Neural cell (in vitro differentiated cells): ENCODE measurements around the gene ENG. TPM values are rescaled to one million over a fixed set of nuclear protein-coding genes. Genes with fewer than 3 reads are reported as not detected.

Experiments used
- H2AFZ ChIP-seq: fragments of 200-600, 300-800 bp; sonication (generic), shearing (Covaris generic); 2 replicates; pipeline ENCODE4 v1.6.0; 2014; ENCODE audit warnings: low read depth, mild to moderate bottlenecking, antibody characterized with exemption, low read length, moderate library complexity
- H3F3A ChIP-seq: fragments of 200-600 bp; shearing (Covaris generic); 2 replicates; pipeline ENCODE4 v1.6.1; 2016; ENCODE audit warnings: mild to moderate bottlenecking, moderate library complexity, mixed read lengths, antibody characterized with exemption, low read length; ENCODE audit not compliant: insufficient read depth, poor library complexity, severe bottlenecking
- H3K27ac ChIP-seq: fragments of 200-600, 300-800 bp; sonication (generic), shearing (Covaris generic); 2 replicates; pipeline ENCODE4 v1.5.1; 2014; ENCODE audit warnings: mild to moderate bottlenecking, low read length, moderate library complexity
- H3K27me3 ChIP-seq: fragments of 300-800, 200-600 bp; sonication (generic), shearing (Covaris generic); 2 replicates; pipeline ENCODE4 v1.6.0; 2014; ENCODE audit warnings: mild to moderate bottlenecking, low read depth, low read length, moderate library complexity; ENCODE audit not compliant: insufficient read depth
- H3K36me3 ChIP-seq: fragments of 300-800, 200-600 bp; sonication (generic), shearing (Covaris generic); 2 replicates; pipeline ENCODE4 v1.5.1; 2014; ENCODE audit warnings: mild to moderate bottlenecking, antibody characterized with exemption, low read length, moderate library complexity; ENCODE audit not compliant: insufficient read depth
- H3K4me2 ChIP-seq: fragments of 300-800, 200-600 bp; sonication (generic), shearing (Covaris generic); 2 replicates; pipeline ENCODE4 v1.6.0; 2014; ENCODE audit warnings: mild to moderate bottlenecking, low read length
- H3K4me3 ChIP-seq: fragments of 300-800, 200-600 bp; sonication (generic), shearing (Covaris generic); 2 replicates; pipeline ENCODE4 v1.5.1; 2014; ENCODE audit warnings: mild to moderate bottlenecking, low read length, moderate library complexity
- H3K79me2 ChIP-seq: fragments of 200-600 bp; shearing (Covaris generic); replicated peaks from 2 replicates; pipeline ENCODE4 v1.6.0; 2014; ENCODE audit warnings: mild to moderate bottlenecking, low read length, moderate library complexity; ENCODE audit not compliant: insufficient read depth
- H3K9ac ChIP-seq: fragments of 300-800, 200-600 bp; sonication (generic), shearing (Covaris generic); 2 replicates; pipeline ENCODE4 v1.6.1; 2016; ENCODE audit warnings: mild to moderate bottlenecking, low read length, mixed read lengths
- H3K9me2 ChIP-seq: fragments of 200-600 bp; shearing (Covaris generic); 2 replicates; pipeline ENCODE4 v1.6.1; 2016; ENCODE audit warnings: mild to moderate bottlenecking, low read length, mixed read lengths; ENCODE audit not compliant: insufficient read depth
- H3K9me3 ChIP-seq: fragments of 200-600, 300-800 bp; sonication (generic), shearing (Covaris generic); 2 replicates; pipeline ENCODE4 v1.6.1; 2016; ENCODE audit warnings: mild to moderate bottlenecking, mixed run types, low read length, moderate library complexity, mixed read lengths
- H4K20me1 ChIP-seq: fragments of 200-600 bp; shearing (Covaris generic); 2 replicates; pipeline ENCODE4 v1.6.1; 2016; ENCODE audit warnings: mild to moderate bottlenecking, mixed run types; ENCODE audit not compliant: insufficient read depth
- EP300 ChIP-seq: fragments of 450-650 bp; conservative IDR thresholded peaks from 2 replicates; pipeline ENCODE4 v1.6.1; 2014; ENCODE audit warnings: antibody characterized with exemption, mild to moderate bottlenecking, moderate library complexity; ENCODE audit not compliant: poor library complexity, severe bottlenecking
- EZH2 ChIP-seq: fragments of 200-600, 300-800 bp; shearing (Covaris generic), sonication (generic); IDR thresholded peaks from 2 replicates; pipeline ENCODE4 v1.6.1; 2014; ENCODE audit warnings: antibody characterized with exemption, low read length, borderline replicate concordance, mild to moderate bottlenecking; ENCODE audit not compliant: insufficient read depth, poor library complexity, severe bottlenecking
- MXI1 ChIP-seq: fragments of 450-650 bp; conservative IDR thresholded peaks from 2 replicates; pipeline ENCODE4 v1.6.1; 2014; ENCODE audit warnings: antibody characterized with exemption, mild to moderate bottlenecking; ENCODE audit not compliant: poor library complexity, severe bottlenecking
- POLR2AphosphoS5 ChIP-seq: IDR thresholded peaks from 2 replicates; pipeline ENCODE4 v1.6.1; 2012
- RAD21 ChIP-seq: fragments of 450-650 bp; conservative IDR thresholded peaks from 2 replicates; pipeline ENCODE4 v1.6.1; 2014; ENCODE audit warnings: antibody characterized with exemption, mild to moderate bottlenecking, moderate library complexity
- SMC3 ChIP-seq: fragments of 450-650 bp; conservative IDR thresholded peaks from 2 replicates; pipeline ENCODE4 v1.6.1; 2014; ENCODE audit warnings: antibody characterized with exemption, mild to moderate bottlenecking, moderate library complexity; ENCODE audit not compliant: poor library complexity
- TAF1 ChIP-seq: IDR thresholded peaks from 2 replicates; pipeline ENCODE4 v1.6.1; 2012; ENCODE audit warnings: low read depth
- polyA plus RNA-seq: library from polyadenylated mRNA; depleted of rRNA; stranded (reverse); fragments of >200 nt; gene quantifications from 2 replicates; pipeline ENCODE4 v1.2.3, GENCODE V29; 2014
- TF ChIP-seq, protein P1 (sequence below): fragments of 450-650 bp; IDR thresholded peaks from 2 replicates; pipeline ENCODE4 v1.5.1; 2014; ENCODE audit warnings: antibody characterized with exemption, mild to moderate bottlenecking, moderate library complexity; ENCODE audit not compliant: poor library complexity, severe bottlenecking
- TF ChIP-seq, protein P2 (sequence below): IDR thresholded peaks from 2 replicates; pipeline ENCODE4 v1.6.1; 2012; ENCODE audit warnings: borderline replicate concordance

Gene ENG
- polyA plus RNA-seq, 1 donor from 2014 or later: not detected

DNA sequence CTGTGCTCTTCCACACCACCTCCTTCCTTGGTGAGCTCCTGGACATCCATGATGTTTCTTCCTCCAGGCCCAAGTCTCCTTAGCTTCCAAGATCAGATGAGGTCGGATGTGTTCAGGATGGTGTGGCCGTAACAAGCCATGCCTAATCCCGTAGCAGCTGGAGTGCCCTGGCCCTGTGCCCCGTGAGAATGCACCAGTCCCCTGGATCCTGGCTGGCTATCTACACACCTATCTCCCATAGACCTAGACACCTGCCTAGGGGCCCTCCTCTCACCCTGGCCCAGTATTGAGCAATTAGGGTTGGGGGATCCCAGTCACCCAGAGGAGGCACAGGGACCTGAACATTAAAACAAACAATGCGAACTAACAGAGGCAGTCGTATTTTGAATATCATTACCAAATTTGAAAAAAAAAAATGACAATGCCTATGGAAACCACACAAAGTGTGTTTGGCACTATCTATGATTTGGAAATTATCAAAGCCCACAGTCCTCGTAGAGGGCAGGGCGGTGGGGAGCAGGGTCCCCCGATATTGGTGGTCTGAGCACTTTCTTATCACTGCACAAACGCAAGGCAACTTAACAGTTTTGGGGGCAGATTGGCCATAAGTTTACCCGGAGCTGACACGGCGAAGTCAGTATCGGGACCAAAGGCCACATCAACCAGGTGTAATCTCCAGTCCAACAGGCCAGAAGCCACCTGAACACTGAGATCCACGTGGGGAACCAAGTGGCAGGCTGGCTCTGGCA is 13.2 kb downstream of the ENG start:
- no peaks in the 10 kb centered on the region for H3K9me2 ChIP-seq
- H3K9ac ChIP-seq: no peak overlapping the region
- no peak for TF ChIP-seq POLR2AphosphoS5
- no peak for TF ChIP-seq TAF1
- TF ChIP-seq RAD21: no peak
- TF ChIP-seq EP300: no peak
- TF ChIP-seq SMC3: no peak
- TF ChIP-seq EZH2: no peak
- H3K27me3 ChIP-seq: no peaks in the 10 kb centered on the region
- H3K36me3 ChIP-seq: no peaks in the 10 kb centered on the region
- H3K9me3 ChIP-seq: no peaks in the 10 kb centered on the region
- H2AFZ ChIP-seq: no peak overlapping the region
- no peak overlapping the region for H3K27ac ChIP-seq
- no peaks in the 10 kb centered on the region for H3F3A ChIP-seq
- H3K4me2 ChIP-seq: no peak overlapping the region
- no peaks in the 10 kb centered on the region for H3K79me2 ChIP-seq
- H4K20me1 ChIP-seq: no peaks in the 10 kb centered on the region
- no peak overlapping the region for H3K4me3 ChIP-seq

DNA sequence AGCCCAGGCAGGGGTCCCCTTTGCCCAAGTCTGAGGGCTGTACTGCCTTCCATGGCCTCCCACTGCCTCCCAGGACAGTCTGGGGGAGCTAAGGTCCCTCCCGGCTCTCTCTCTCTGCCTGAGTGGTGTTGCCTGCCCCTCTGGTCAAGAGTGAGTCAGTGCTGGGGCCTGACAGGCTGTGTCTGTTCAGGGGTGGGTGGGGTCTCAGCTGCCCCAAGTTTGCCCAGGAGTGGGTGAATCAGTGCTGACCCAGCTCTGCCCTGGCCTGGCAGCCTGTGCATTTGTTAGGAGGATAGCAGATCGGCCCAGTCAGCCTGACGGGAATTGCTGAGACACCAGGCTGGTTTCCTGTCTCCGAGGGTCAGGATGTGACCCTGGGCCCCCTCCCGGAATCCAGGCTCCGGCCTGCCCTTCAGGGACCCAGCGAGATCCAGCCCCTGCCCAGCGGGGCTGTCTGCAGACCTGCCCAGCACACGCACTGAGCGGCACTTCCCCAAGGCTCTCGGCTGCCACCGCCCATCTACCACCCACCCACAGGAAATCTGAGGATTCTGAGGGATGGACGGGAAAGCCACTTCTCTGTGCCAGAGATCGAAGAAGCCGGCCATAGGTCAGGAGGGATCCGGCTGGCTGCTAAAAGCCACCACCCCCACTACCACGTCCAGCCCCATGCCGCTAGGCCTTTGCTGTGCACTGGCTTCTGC is 15.9 kb downstream of the ENG start:
- Histone ChIP-seq H4K20me1 (no peaks in the 10 kb centered on the region), H3K27me3 (no peaks in the 10 kb centered on the region), H3K9ac (no peak overlapping the region), H3K9me3 (no peaks in the 10 kb centered on the region), H3F3A (no peaks in the 10 kb centered on the region), H2AFZ (no peak overlapping the region), H3K27ac (no peak overlapping the region), H3K9me2 (no peaks in the 10 kb centered on the region), H3K79me2 (no peaks in the 10 kb centered on the region), H3K36me3 (no peaks in the 10 kb centered on the region), H3K4me3 (no peak overlapping the region), H3K4me2 (no peak overlapping the region)
- TF ChIP-seq TAF1 (no peak), SMC3 (no peak), EZH2 (no peak), POLR2AphosphoS5 (no peak), EP300 (no peak), MXI1 (no peak), RAD21 (no peak)
- TF ChIP-seq, protein P1, sequence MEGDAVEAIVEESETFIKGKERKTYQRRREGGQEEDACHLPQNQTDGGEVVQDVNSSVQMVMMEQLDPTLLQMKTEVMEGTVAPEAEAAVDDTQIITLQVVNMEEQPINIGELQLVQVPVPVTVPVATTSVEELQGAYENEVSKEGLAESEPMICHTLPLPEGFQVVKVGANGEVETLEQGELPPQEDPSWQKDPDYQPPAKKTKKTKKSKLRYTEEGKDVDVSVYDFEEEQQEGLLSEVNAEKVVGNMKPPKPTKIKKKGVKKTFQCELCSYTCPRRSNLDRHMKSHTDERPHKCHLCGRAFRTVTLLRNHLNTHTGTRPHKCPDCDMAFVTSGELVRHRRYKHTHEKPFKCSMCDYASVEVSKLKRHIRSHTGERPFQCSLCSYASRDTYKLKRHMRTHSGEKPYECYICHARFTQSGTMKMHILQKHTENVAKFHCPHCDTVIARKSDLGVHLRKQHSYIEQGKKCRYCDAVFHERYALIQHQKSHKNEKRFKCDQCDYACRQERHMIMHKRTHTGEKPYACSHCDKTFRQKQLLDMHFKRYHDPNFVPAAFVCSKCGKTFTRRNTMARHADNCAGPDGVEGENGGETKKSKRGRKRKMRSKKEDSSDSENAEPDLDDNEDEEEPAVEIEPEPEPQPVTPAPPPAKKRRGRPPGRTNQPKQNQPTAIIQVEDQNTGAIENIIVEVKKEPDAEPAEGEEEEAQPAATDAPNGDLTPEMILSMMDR: no peak
- TF ChIP-seq, protein P2, sequence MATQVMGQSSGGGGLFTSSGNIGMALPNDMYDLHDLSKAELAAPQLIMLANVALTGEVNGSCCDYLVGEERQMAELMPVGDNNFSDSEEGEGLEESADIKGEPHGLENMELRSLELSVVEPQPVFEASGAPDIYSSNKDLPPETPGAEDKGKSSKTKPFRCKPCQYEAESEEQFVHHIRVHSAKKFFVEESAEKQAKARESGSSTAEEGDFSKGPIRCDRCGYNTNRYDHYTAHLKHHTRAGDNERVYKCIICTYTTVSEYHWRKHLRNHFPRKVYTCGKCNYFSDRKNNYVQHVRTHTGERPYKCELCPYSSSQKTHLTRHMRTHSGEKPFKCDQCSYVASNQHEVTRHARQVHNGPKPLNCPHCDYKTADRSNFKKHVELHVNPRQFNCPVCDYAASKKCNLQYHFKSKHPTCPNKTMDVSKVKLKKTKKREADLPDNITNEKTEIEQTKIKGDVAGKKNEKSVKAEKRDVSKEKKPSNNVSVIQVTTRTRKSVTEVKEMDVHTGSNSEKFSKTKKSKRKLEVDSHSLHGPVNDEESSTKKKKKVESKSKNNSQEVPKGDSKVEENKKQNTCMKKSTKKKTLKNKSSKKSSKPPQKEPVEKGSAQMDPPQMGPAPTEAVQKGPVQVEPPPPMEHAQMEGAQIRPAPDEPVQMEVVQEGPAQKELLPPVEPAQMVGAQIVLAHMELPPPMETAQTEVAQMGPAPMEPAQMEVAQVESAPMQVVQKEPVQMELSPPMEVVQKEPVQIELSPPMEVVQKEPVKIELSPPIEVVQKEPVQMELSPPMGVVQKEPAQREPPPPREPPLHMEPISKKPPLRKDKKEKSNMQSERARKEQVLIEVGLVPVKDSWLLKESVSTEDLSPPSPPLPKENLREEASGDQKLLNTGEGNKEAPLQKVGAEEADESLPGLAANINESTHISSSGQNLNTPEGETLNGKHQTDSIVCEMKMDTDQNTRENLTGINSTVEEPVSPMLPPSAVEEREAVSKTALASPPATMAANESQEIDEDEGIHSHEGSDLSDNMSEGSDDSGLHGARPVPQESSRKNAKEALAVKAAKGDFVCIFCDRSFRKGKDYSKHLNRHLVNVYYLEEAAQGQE: no peak
